IMR-90 (cell line): Measurements from ENCODE around the gene CAPN8. TPM values are rescaled to one million over a fixed set of nuclear protein-coding genes. Genes with fewer than 3 reads are reported as not detected.

Source experiments
- ATAC-seq: fragments of 200-7000 bp; cut with Tn5 transposase; 2 replicates; pipeline ENCODE4 v1.9.1; 2020; ENCODE audit warnings: low read depth, mild to moderate bottlenecking, moderate library complexity
- BruUV-seq: library from RNA; stranded (reverse); fragments of 400-500 nt; replicated peaks from 2 replicates; lab custom pipeline; 2021; lab: Mats Ljungman, UMichigan
- CTCF ChIA-PET: fragments of 300-600 bp; formaldehyde crosslinking; extraction: SDS; loops from one replicate; lab custom pipeline; 2021; ENCODE audit warnings: antibody characterized with exemption; lab: Yijun Ruan, JAX
- POLR2A ChIA-PET: fragments of 300-600 bp; sonication (Branson Sonifier 250); formaldehyde crosslinking; loops from one replicate; lab custom pipeline; 2022; ENCODE audit warnings: antibody characterized with exemption; ENCODE audit not compliant: unreplicated experiment; lab: Charles Lee
- DNase-seq: peaks from one replicate; pipeline ENCODE4 v3.0.0; 2013
- H2AFZ ChIP-seq: replicated peaks from 2 replicates; pipeline ENCODE3; 2013; ENCODE audit warnings: low read length, mild to moderate bottlenecking; ENCODE audit not compliant: poor library complexity
- H2AK5ac ChIP-seq: 2 replicates; pipeline ENCODE4 v1.6.1; 2013; ENCODE audit warnings: low read depth, low read length, inconsistent platforms
- H2AK9ac ChIP-seq: replicated peaks from 2 replicates; pipeline ENCODE3; 2013; ENCODE audit warnings: mild to moderate bottlenecking, low read depth, low read length, moderate library complexity; ENCODE audit not compliant: poor library complexity
- H2BK120ac ChIP-seq: 2 replicates; pipeline ENCODE4 v1.6.1; 2013; ENCODE audit warnings: low read depth, low read length, inconsistent platforms
- H2BK15ac ChIP-seq: 3 replicates; pipeline ENCODE4 v1.6.1; 2013; ENCODE audit warnings: low read depth, low read length, inconsistent platforms
- H2BK20ac ChIP-seq: 2 replicates; pipeline ENCODE4 v1.6.1; 2013; ENCODE audit warnings: low read depth, mild to moderate bottlenecking, inconsistent platforms, low read length, moderate library complexity
- H2BK5ac ChIP-seq: 2 replicates; pipeline ENCODE4 v1.6.1; 2013; ENCODE audit warnings: mild to moderate bottlenecking, low read depth, low read length, inconsistent platforms; ENCODE audit not compliant: poor library complexity, severe bottlenecking
- H3K14ac ChIP-seq: replicated peaks from 2 replicates; pipeline ENCODE4 v1.6.1; 2013; ENCODE audit warnings: low read depth, low read length, inconsistent platforms
- H3K18ac ChIP-seq: 2 replicates; pipeline ENCODE4 v1.6.1; 2013; ENCODE audit warnings: low read depth, low read length, control low read depth
- H3K23ac ChIP-seq: 2 replicates; pipeline ENCODE4 v1.6.1; 2013; ENCODE audit warnings: low read depth, low read length, inconsistent platforms
- H3K27ac ChIP-seq: 2 replicates; pipeline ENCODE4 v1.5.1; 2013; ENCODE audit warnings: mild to moderate bottlenecking, control low read depth, low read length; ENCODE audit not compliant: insufficient read depth
- H3K27me3 ChIP-seq: 2 replicates; pipeline ENCODE4 v1.6.1; 2013; ENCODE audit warnings: low read length; ENCODE audit not compliant: control insufficient read depth, insufficient read depth
- H3K36me3 ChIP-seq: 2 replicates; pipeline ENCODE4 v1.6.1; 2013; ENCODE audit warnings: low read length, mixed read lengths; ENCODE audit not compliant: control insufficient read depth, insufficient read depth
- H3K4ac ChIP-seq: 2 replicates; pipeline ENCODE4 v1.6.1; 2013; ENCODE audit warnings: low read depth, low read length, inconsistent platforms
- H3K4me1 ChIP-seq: 2 replicates; pipeline ENCODE4 v1.6.1; 2013; ENCODE audit warnings: low read length, mixed read lengths; ENCODE audit not compliant: control insufficient read depth, insufficient read depth
- H3K4me2 ChIP-seq: 2 replicates; pipeline ENCODE4 v1.6.1; 2013; ENCODE audit warnings: low read depth, mild to moderate bottlenecking, control low read depth, low read length, moderate library complexity
- H3K4me3 ChIP-seq: 2 replicates; pipeline ENCODE4 v1.5.1; 2013; ENCODE audit warnings: low read depth, mild to moderate bottlenecking, control low read depth, low read length, moderate library complexity; ENCODE audit not compliant: insufficient read depth
- H3K56ac ChIP-seq: 2 replicates; pipeline ENCODE4 v1.6.1; 2013; ENCODE audit warnings: low read length, inconsistent platforms; ENCODE audit not compliant: insufficient read depth; ENCODE audit errors: extremely low read depth
- H3K79me1 ChIP-seq, 2 experiments: 2 replicates each; pipeline ENCODE4 v1.6.1; 2013; ENCODE audit warnings: low read length in 2 of 2, inconsistent platforms in 1 of 2, low read depth in 1 of 2
- H3K9ac ChIP-seq: 2 replicates; pipeline ENCODE4 v1.6.1; 2013; ENCODE audit warnings: low read depth, low read length, control low read depth
- H3K9me1 ChIP-seq: 2 replicates; pipeline ENCODE4 v1.6.1; 2013; ENCODE audit warnings: low read length, inconsistent platforms; ENCODE audit not compliant: insufficient read depth
- H3K9me3 ChIP-seq: 2 replicates; pipeline ENCODE4 v1.6.1; 2013; ENCODE audit warnings: low read length; ENCODE audit not compliant: control insufficient read depth, insufficient read depth
- H4K20me1 ChIP-seq: 2 replicates; pipeline ENCODE4 v1.6.1; 2013; ENCODE audit warnings: low read length, inconsistent platforms; ENCODE audit not compliant: insufficient read depth
- H4K5ac ChIP-seq: 2 replicates; pipeline ENCODE4 v1.6.1; 2013; ENCODE audit warnings: mild to moderate bottlenecking, low read depth, low read length, control low read depth
- H4K8ac ChIP-seq, 2 experiments: 2 replicates each; pipeline ENCODE4 v1.6.1; 2013; ENCODE audit warnings: low read depth in 2 of 2, low read length in 2 of 2, control low read depth in 1 of 2, inconsistent platforms in 1 of 2
- H4K91ac ChIP-seq: 2 replicates; pipeline ENCODE4 v1.6.1; 2013; ENCODE audit warnings: low read depth, low read length, inconsistent platforms; ENCODE audit not compliant: insufficient read depth
- BHLHE40 ChIP-seq: fragments of 150-350 bp; IDR thresholded peaks from 2 replicates; pipeline ENCODE4 v1.6.1; 2016; ENCODE audit warnings: mild to moderate bottlenecking, low read depth, low read length
- CHD1 ChIP-seq: IDR thresholded peaks from 2 replicates; pipeline ENCODE4 v1.6.1; 2012; ENCODE audit warnings: low read depth, low read length, improper control_type of control experiment
- ELK1 ChIP-seq: fragments of 150-350 bp; IDR thresholded peaks from 2 replicates; pipeline ENCODE4 v1.6.1; 2016; ENCODE audit warnings: low read depth, mild to moderate bottlenecking, low read length, moderate library complexity, borderline replicate concordance
- MAFK ChIP-seq: IDR thresholded peaks from 2 replicates; pipeline ENCODE4 v1.6.1; 2012; ENCODE audit warnings: low read depth, low read length, improper control_type of control experiment
- MAZ ChIP-seq: IDR thresholded peaks from 2 replicates; pipeline ENCODE4 v1.6.1; 2012; ENCODE audit warnings: low read depth, mild to moderate bottlenecking, low read length, improper control_type of control experiment, moderate library complexity, borderline replicate concordance
- MXI1 ChIP-seq: IDR thresholded peaks from 2 replicates; pipeline ENCODE4 v1.6.1; 2012; ENCODE audit warnings: low read depth, mild to moderate bottlenecking, low read length, moderate library complexity, borderline replicate concordance
- NFE2L2 ChIP-seq: fragments of 150-350 bp; IDR thresholded peaks from 2 replicates; pipeline ENCODE4 v1.6.1; 2016; ENCODE audit warnings: low read depth, mild to moderate bottlenecking, low read length
- POLR2A ChIP-seq: IDR thresholded peaks from 2 replicates; pipeline ENCODE4 v1.6.1; 2012; ENCODE audit warnings: mild to moderate bottlenecking, low read depth, low read length
- RAD21 ChIP-seq: IDR thresholded peaks from 2 replicates; pipeline ENCODE4 v1.6.1; 2012; ENCODE audit warnings: low read length, improper control_type of control experiment
- RCOR1 ChIP-seq: IDR thresholded peaks from 2 replicates; pipeline ENCODE4 v1.6.1; 2012; ENCODE audit warnings: mild to moderate bottlenecking, low read length, improper control_type of control experiment; ENCODE audit not compliant: insufficient replicate concordance
- SMC3 ChIP-seq: fragments of 150-350 bp; IDR thresholded peaks from 2 replicates; pipeline ENCODE4 v1.6.1; 2016; ENCODE audit warnings: low read depth, mild to moderate bottlenecking, antibody characterized with exemption, low read length, moderate library complexity
- WGBS, 2 experiments: methylation state at CpG; one replicate each; pipeline versions ENCODE4 v1.1.5 to v1.1.7; 2013; ENCODE audit warnings: missing lambda C conversion rate in 2 of 2; ENCODE audit not compliant: insufficient read length in 1 of 2; ENCODE audit errors: extremely low coverage in 2 of 2; 5-methylcytosine and 5-hydroxymethylcytosine counted together
- dilution Hi-C: fragments of 300-500 bp; cut with HindIII; formaldehyde crosslinking; loops from one replicate; pipeline ENCODE4 v1.14.3; 2018; ENCODE audit warnings: low sequenced_read_pairs; ENCODE audit not compliant: unreplicated experiment
- in situ Hi-C: fragments of 300-500 bp; cut with MboI; formaldehyde crosslinking; loops from 3 replicates; pipeline ENCODE4 v1.14.3; 2019; ENCODE audit warnings: low sequenced_read_pairs, inconsistent platforms, mixed read lengths
- intact Hi-C: fragments of 100-400 bp; cut with micrococcal nuclease; formaldehyde crosslinking; loops from 2 replicates; pipeline ENCODE4 v1.10.0; 2022
- polyA plus RNA-seq, 3 experiments: library from polyadenylated mRNA; depleted of rRNA; stranded (reverse); fragments of >200 nt; gene quantifications; 2 replicates each; pipeline ENCODE4 v1.2.3, GENCODE V29; 2012; ENCODE audit warnings: low replicate concordance in 1 of 3
- total RNA-seq: library from RNA; depleted of rRNA; stranded (reverse); fragments of >200 nt; gene quantifications from 2 replicates; pipeline ENCODE4 v1.2.3, GENCODE V29; 2012

The CAPN8 gene
- total and polyA plus RNA-seq, 2 of the 4 experiments (the other 2 are of a cell fraction): not detected

GRCh38 chr1:223642237-223642636 is 23.3 kb downstream of the CAPN8 start:
- H3K14ac ChIP-seq: no peak overlapping the region
- no peak overlapping the region for H3K4ac ChIP-seq
- no peak overlapping the region for H3K56ac ChIP-seq
- H3K9me3 ChIP-seq: peaks cover 2% of the 10 kb centered on the region; the same call in 1 of the 2 replicates
- TF ChIP-seq ELK1 (no peak), RCOR1 (no peak), BHLHE40 (no peak), SMC3 (no peak), NFE2L2 (no peak), RAD21 (no peak), POLR2A (no peak), MAZ (no peak), MAFK (no peak), CHD1 (no peak), MXI1 (no peak)
- no peak overlapping the region for H2AFZ ChIP-seq
- H3K27ac ChIP-seq: no peak overlapping the region
- dilution Hi-C loops (no loop called here), intact Hi-C loops (no loop called here), in situ Hi-C loops (no loop called here)
- ATAC-seq: no peak
- H2BK20ac ChIP-seq: no peak overlapping the region
- H4K20me1 ChIP-seq: no peaks in the 10 kb centered on the region
- no peak overlapping the region for H2AK5ac ChIP-seq
- H2AK9ac ChIP-seq: no peak overlapping the region
- no peaks in the 10 kb centered on the region for H3K36me3 ChIP-seq
- H3K23ac ChIP-seq: no peak overlapping the region
- no peak overlapping the region for H4K91ac ChIP-seq
- no peaks in the 10 kb centered on the region for H3K9me1 ChIP-seq
- no peak for DNase-seq
- H3K4me1 ChIP-seq: no peaks in the 10 kb centered on the region
- H4K5ac ChIP-seq: no peak overlapping the region
- no peak overlapping the region for H2BK15ac ChIP-seq
- no peak overlapping the region for H3K9ac ChIP-seq
- no peak overlapping the region for H3K4me3 ChIP-seq
- ChIA-PET POLR2A (no interaction called here), CTCF (no interaction called here)
- WGBS, 2 experiments: 33% methylated on average over 3 of the region's 7 CpGs; no CpG with 5 or more reads in 1 of the 2 experiments
- H3K79me1 ChIP-seq: no peaks in the 10 kb centered on the region
- H4K8ac ChIP-seq: no peak overlapping the region
- H3K4me2 ChIP-seq: no peak overlapping the region
- BruUV-seq: no TSS peak
- H2BK120ac ChIP-seq: no peak overlapping the region
- peaks cover 41% of the 10 kb centered on the region for H3K27me3 ChIP-seq
- no peak overlapping the region for H2BK5ac ChIP-seq
- no peak overlapping the region for H3K18ac ChIP-seq
